Gastrocnemius medialis (tissue), 4 donors: ENCODE measurements around the gene ZNF362. TPM values are rescaled to one million over a fixed set of nuclear protein-coding genes. Genes with fewer than 3 reads are reported as not detected.

Experiments used
- ATAC-seq, 2 donors: fragments of 150-250 bp; one replicate each; pipeline ENCODE4 v1.9.1; 2016
- DNase-seq, 2 donors: peaks; one replicate each; pipeline ENCODE4 v3.0.0-alpha.2; 2019
- H3K27ac ChIP-seq, 4 donors: fragments of 200-600 bp; sonication (generic); 1 replicate in 1 of 4; 2 replicates in 3 of 4; pipeline ENCODE4 v1.5.1; 2016 to 2018; ENCODE audit warnings: mild to moderate bottlenecking in 2 of 4, moderate library complexity in 1 of 4
- H3K27me3 ChIP-seq, 3 donors: fragments of 200-600 bp; sonication (generic) in 2 of 3; 1 replicate in 1 of 3; 2 replicates in 2 of 3; pipeline versions ENCODE4 v1.5.1 to v1.6.0; 2016 to 2019; ENCODE audit warnings: mild to moderate bottlenecking in 1 of 3, moderate library complexity in 1 of 3
- H3K36me3 ChIP-seq, 2 donors: fragments of 200-600 bp; sonication (generic) in 1 of 2; one replicate each; pipeline ENCODE4 v1.5.1; 2017 to 2018
- H3K4me1 ChIP-seq, 2 donors: fragments of 200-600 bp; sonication (generic) in 1 of 2; one replicate each; pipeline ENCODE4 v1.5.1; 2016 to 2017; ENCODE audit warnings: mild to moderate bottlenecking in 2 of 2
- H3K4me3 ChIP-seq, 4 donors: fragments of 200-600 bp; sonication (generic) in 3 of 4; 1 replicate in 1 of 4; 2 replicates in 3 of 4; pipeline ENCODE4 v1.5.1; 2016 to 2019; ENCODE audit warnings: mild to moderate bottlenecking in 2 of 4
- H3K9me3 ChIP-seq, 3 donors: fragments of 200-600 bp; sonication (generic) in 2 of 3; 1 replicate in 1 of 3; 2 replicates in 2 of 3; pipeline ENCODE4 v1.5.1; 2016 to 2019
- CTCF ChIP-seq, 5 experiments: fragments of 450-650 bp in 3 of 5; fragments of 200-600 bp in 2 of 5; sonication (generic) in 2 of 5; IDR thresholded peaks in 4 of 5; conservative IDR thresholded peaks in 1 of 5; 1 replicate in 4 of 5; 2 replicates in 1 of 5; pipeline ENCODE4 v1.5.1; 2016 to 2019; ENCODE audit warnings: antibody characterized with exemption in 5 of 5, mild to moderate bottlenecking in 3 of 5, moderate library complexity in 3 of 5
- POLR2A ChIP-seq, 2 donors: fragments of 450-650 bp; IDR thresholded peaks; one replicate each; pipeline ENCODE4 v1.6.1; 2017; ENCODE audit warnings: antibody characterized with exemption in 2 of 2, mild to moderate bottlenecking in 2 of 2, moderate library complexity in 2 of 2
- in situ Hi-C, 4 donors: fragments of 200-750 bp; cut with MboI; loops; one replicate each; pipeline versions ENCODE4 v1.15.0 to v1.8.0; 2017; ENCODE audit warnings: low sequenced_read_pairs in 4 of 4
- intact Hi-C: fragments of 100-400 bp; cut with DNase I; formaldehyde crosslinking; loops from one replicate; pipeline ENCODE4 v1.15.1; 2023; ENCODE audit warnings: low total_unique reads
- total RNA-seq, 4 donors: library from RNA; depleted of rRNA; stranded (reverse); fragments of >200 nt; gene quantifications; one replicate each; pipeline versions ENCODE4 v1.1.0 to v1.2.3, GENCODE V29; 2016

ZNF362 gene
- total RNA-seq, 4 donors from 2014 or later: 6.4 to 19.2 (median 17.7) TPM

GRCh38 chr1:33336580-33336979 lies 80.3 kb downstream of the ZNF362 start:
- intact Hi-C loops: loop anchor here (5.0 kb wide), 1 partner anchor 299 kb away; the partner anchor contains the start of gene AK2
- Histone ChIP-seq H3K4me3 (peak overlapping the region in 1 of 4 donors; percentile 20), H3K4me1 (peaks cover 97 to 100% of the 10 kb centered on the region in 2 donors), H3K9me3 (no peaks in the 10 kb centered on the region), H3K36me3 (peaks cover 0 to 7% of the 10 kb centered on the region in 2 donors), H3K27ac (peak overlapping the region; percentile 94 to 99 (median 98)), H3K27me3 (no peaks in the 10 kb centered on the region)
- TF ChIP-seq CTCF (IDR thresholded peaks at IDR 0.05 in 4 of 5, conservative IDR thresholded peaks at IDR 0.05 in 1 of 5): no peak
- TF ChIP-seq POLR2A (IDR thresholded peaks at IDR 0.05): no peak
- ATAC-seq: no peak
- DNase-seq: no peak
- in situ Hi-C loops: no loop called here

- ATAC-seq (no peak), DNase-seq (no peak)
- peak overlapping the region; percentile 94 to 99 (median 98) for H3K27ac ChIP-seq
- peak overlapping the region in 3 of 4 donors; percentile 50 to 56 (median 52) for H3K4me3 ChIP-seq
- peaks cover 97 to 99% of the 10 kb centered on the region in 2 donors for H3K4me1 ChIP-seq
- no peaks in the 10 kb centered on the region for H3K36me3 ChIP-seq
- intact Hi-C loops (loop anchor here (5.0 kb wide), 1 partner anchor 300 kb away; the partner anchor contains the start of gene AK2), in situ Hi-C loops (no loop called here)
- H3K9me3 ChIP-seq: no peaks in the 10 kb centered on the region
- no peak for TF ChIP-seq POLR2A (IDR thresholded peaks at IDR 0.05)
- no peak for TF ChIP-seq CTCF (IDR thresholded peaks at IDR 0.05 in 4 of 5, conservative IDR thresholded peaks at IDR 0.05 in 1 of 5)
- H3K27me3 ChIP-seq: no peaks in the 10 kb centered on the region
These were observed 81.1 kb downstream of the ZNF362 start for GRCh38 chr1:33337441-33337840.

GRCh38 chr1:33338048-33338439 lies 81.8 kb downstream of the ZNF362 start:
- no peaks in the 10 kb centered on the region for H3K27me3 ChIP-seq
- H3K27ac ChIP-seq: peak overlapping the region; percentile 94 to 99 (median 98)
- peak overlapping the region; percentile 50 to 56 (median 52) for H3K4me3 ChIP-seq
- no peaks in the 10 kb centered on the region for H3K36me3 ChIP-seq
- DNase-seq: no peak
- H3K4me1 ChIP-seq: peaks cover 97 to 99% of the 10 kb centered on the region in 2 donors
- intact Hi-C loops (loop anchor here (5.0 kb wide), 1 partner anchor 301 kb away; the partner anchor contains the start of gene AK2), in situ Hi-C loops (no loop called here)
- TF ChIP-seq CTCF (IDR thresholded peaks at IDR 0.05 in 4 of 5, conservative IDR thresholded peaks at IDR 0.05 in 1 of 5) (no peak), POLR2A (IDR thresholded peaks at IDR 0.05) (peak; percentile 39 to 58)
- H3K9me3 ChIP-seq: no peaks in the 10 kb centered on the region
- peak; percentile 17 to 22 for ATAC-seq

- H3K36me3 ChIP-seq: no peaks in the 10 kb centered on the region
- ATAC-seq (peak; percentile 65 to 76), DNase-seq (peak; percentile 90 to 91)
- H3K27me3 ChIP-seq: no peaks in the 10 kb centered on the region
- TF ChIP-seq POLR2A (IDR thresholded peaks at IDR 0.05) (peak; percentile 73 to 93), CTCF (IDR thresholded peaks at IDR 0.05 in 4 of 5, conservative IDR thresholded peaks at IDR 0.05 in 1 of 5) (no peak)
- H3K4me3 ChIP-seq: peak overlapping the region; percentile 50 to 56 (median 52)
- intact Hi-C loops (loop anchor here (5.0 kb wide), 1 partner anchor 301 kb away; the partner anchor contains the start of gene AK2), in situ Hi-C loops (no loop called here)
- H3K27ac ChIP-seq: peak overlapping the region; percentile 94 to 99 (median 98)
- H3K4me1 ChIP-seq: peaks cover 95 to 97% of the 10 kb centered on the region in 2 donors
- H3K9me3 ChIP-seq: no peaks in the 10 kb centered on the region
These were observed 82.3 kb downstream of the ZNF362 start for GRCh38 chr1:33338440-33339211.
